ENCODE results near the gene FILIP1L.

FILIP1L gene

GRCh38 chr3:100136921-100137320 is 22.6 kb upstream of the FILIP1L start:
- ATAC-seq, result no peak
- TF ChIP-seq TSHZ2 (CRISPR knock-in tag; IDR thresholded peaks at IDR 0.05), result no peak
- TF ChIP-seq ESRRG (CRISPR knock-in tag; IDR thresholded peaks at IDR 0.05), result no peak
- TF ChIP-seq TOX (CRISPR knock-in tag; IDR thresholded peaks at IDR 0.05; ENCODE audit: borderline replicate concordance), result no peak
- no peak for TF ChIP-seq BACH2 (CRISPR knock-in tag; IDR thresholded peaks at IDR 0.05; ENCODE audit: borderline replicate concordance)
- TF ChIP-seq SNAI2 (CRISPR knock-in tag; IDR thresholded peaks at IDR 0.05), result no peak
- TF ChIP-seq ISL1 (CRISPR knock-in tag; IDR thresholded peaks at IDR 0.05), result no peak
- no peak for TF ChIP-seq CSDC2 (CRISPR knock-in tag; IDR thresholded peaks at IDR 0.05)
- no peak for TF ChIP-seq PATZ1 (CRISPR knock-in tag; IDR thresholded peaks at IDR 0.05; ENCODE audit: borderline replicate concordance)

- TF ChIP-seq ZC3H10 (CRISPR knock-in tag; IDR thresholded peaks at IDR 0.05) (no peak), CREB5 (CRISPR knock-in tag; IDR thresholded peaks at IDR 0.05; ENCODE audit: low read depth) (no peak), ZFP30 (CRISPR knock-in tag; IDR thresholded peaks at IDR 0.05) (no peak), GLIS3 (CRISPR knock-in tag; IDR thresholded peaks at IDR 0.05) (no peak), PATZ1 (CRISPR knock-in tag; IDR thresholded peaks at IDR 0.05; ENCODE audit: borderline replicate concordance) (no peak), ARNTL (CRISPR knock-in tag; IDR thresholded peaks at IDR 0.05; ENCODE audit: borderline replicate concordance, low read depth) (no peak), CSDC2 (CRISPR knock-in tag; IDR thresholded peaks at IDR 0.05) (no peak), CSRNP3 (CRISPR knock-in tag; IDR thresholded peaks at IDR 0.05) (no peak), TOX (CRISPR knock-in tag; IDR thresholded peaks at IDR 0.05; ENCODE audit: borderline replicate concordance) (no peak)
- no peak for ATAC-seq
These were observed 16.9 kb upstream of the FILIP1L start for GRCh38 chr3:100131241-100131640.

- no peak for ATAC-seq
- TF ChIP-seq RARB (CRISPR knock-in tag; IDR thresholded peaks at IDR 0.05), result no peak
- no peak for TF ChIP-seq ESRRG (CRISPR knock-in tag; IDR thresholded peaks at IDR 0.05)
- TF ChIP-seq ARNTL (CRISPR knock-in tag; IDR thresholded peaks at IDR 0.05; ENCODE audit: borderline replicate concordance, low read depth), result no peak
These were observed 15.6 kb upstream of the FILIP1L start for GRCh38 chr3:100129941-100130340.

GRCh38 chr3:100128565-100128964 is 14.3 kb upstream of the FILIP1L start:
- no peak for TF ChIP-seq ZNF565 (CRISPR knock-in tag; conservative IDR thresholded peaks at IDR 0.05; ENCODE audit: low read depth)
- ATAC-seq, result no peak

- no peak for TF ChIP-seq BACH2 (CRISPR knock-in tag; IDR thresholded peaks at IDR 0.05; ENCODE audit: borderline replicate concordance)
- TF ChIP-seq ESRRG (CRISPR knock-in tag; IDR thresholded peaks at IDR 0.05), result no peak
- TF ChIP-seq ISL1 (CRISPR knock-in tag; IDR thresholded peaks at IDR 0.05), result no peak
- TF ChIP-seq ZFP3 (CRISPR knock-in tag; IDR thresholded peaks at IDR 0.05), result no peak
- no peak for TF ChIP-seq TSHZ2 (CRISPR knock-in tag; IDR thresholded peaks at IDR 0.05)
- no peak for TF ChIP-seq GLIS3 (CRISPR knock-in tag; IDR thresholded peaks at IDR 0.05)
- no peak for TF ChIP-seq ZNF8 (CRISPR knock-in tag; IDR thresholded peaks at IDR 0.05)
- no peak for TF ChIP-seq TOX (CRISPR knock-in tag; IDR thresholded peaks at IDR 0.05; ENCODE audit: borderline replicate concordance)
- no peak for TF ChIP-seq RARB (CRISPR knock-in tag; IDR thresholded peaks at IDR 0.05)
- no peak; the same call in 2 of the 3 replicates for ATAC-seq
These were observed 13.5 kb upstream of the FILIP1L start for GRCh38 chr3:100127792-100128191.
